Activated CD8-positive, alpha-beta memory T cell treated with anti-CD3 and anti-CD28 coated beads for 24 hours (primary cell): ENCODE results near the gene RFXANK.
"Not testable (repeated sequence)": the region's sequence is repeated elsewhere in the genome, so short reads cannot be mapped to it uniquely, and the experiment has no call there.

Experiments used
- DNase-seq: peaks from one replicate; pipeline ENCODE4 v3.0.0-alpha.2; 2020

Gene RFXANK

DNA sequence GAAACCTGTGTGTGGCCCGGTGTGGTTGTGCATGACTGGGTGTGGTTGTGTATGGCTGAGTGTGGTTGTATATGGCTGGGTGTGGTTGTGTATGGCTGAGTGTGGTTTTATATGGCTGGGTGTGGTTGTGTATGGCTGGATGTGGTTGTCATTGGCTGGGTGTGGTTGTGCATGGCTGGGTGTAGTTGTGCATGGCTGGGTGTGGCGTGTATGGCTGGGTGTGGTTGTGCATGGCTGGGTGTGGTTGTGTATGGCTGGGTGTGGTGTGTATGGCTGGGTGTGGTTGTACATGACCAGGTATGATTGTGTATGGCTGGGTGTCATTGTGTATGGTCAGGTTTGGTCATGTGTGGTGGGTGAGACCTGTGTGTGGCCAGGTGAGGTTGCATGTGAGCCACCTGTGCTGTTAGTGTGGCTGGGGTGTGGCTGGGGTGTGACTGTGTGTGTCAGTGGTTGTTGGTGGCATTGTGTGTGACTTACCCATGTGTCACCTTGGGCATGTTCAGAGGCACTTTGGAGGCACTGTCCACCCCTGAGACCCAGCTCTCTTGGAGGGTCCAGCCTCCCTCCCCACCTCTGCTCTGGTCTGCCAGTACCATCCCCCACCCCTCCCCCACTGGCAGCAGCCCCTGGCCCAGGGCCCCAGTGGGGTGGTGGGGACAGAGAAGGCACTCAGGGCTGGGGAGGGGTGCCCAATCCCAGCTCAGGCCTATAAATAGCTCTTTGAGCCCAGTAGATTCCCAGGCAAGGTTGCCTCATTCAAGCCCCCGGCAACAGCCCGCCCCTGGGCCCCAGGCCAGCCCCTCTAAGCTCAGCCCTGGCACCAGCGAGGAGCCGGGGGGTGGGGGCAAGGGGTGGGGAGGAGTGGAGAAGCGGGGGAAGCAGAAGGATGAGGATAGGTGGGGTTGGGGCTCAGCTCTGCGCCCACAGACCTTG lies 15.8 kb downstream of the RFXANK start:
- no peak for DNase-seq

DNA sequence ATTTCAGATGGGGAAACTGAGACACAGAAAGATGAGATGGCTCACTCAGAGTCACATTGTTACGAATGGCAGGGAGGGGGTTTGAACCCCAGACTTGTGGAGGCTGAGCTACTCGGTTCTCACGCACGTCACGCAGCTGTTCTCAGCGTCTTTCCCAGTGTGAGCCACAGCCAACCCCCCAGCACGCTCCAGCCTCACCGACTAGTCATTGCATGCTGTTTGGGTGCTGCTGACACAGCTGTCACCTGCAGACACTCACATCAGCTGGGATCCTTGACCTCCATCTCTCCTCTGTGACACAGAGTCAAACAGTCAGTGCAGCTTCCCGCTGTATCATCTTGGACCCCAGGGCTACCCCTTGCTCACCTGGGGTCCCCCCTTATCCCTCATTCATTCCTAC lies 17.3 kb downstream of the RFXANK start:
- DNase-seq = no peak

DNA sequence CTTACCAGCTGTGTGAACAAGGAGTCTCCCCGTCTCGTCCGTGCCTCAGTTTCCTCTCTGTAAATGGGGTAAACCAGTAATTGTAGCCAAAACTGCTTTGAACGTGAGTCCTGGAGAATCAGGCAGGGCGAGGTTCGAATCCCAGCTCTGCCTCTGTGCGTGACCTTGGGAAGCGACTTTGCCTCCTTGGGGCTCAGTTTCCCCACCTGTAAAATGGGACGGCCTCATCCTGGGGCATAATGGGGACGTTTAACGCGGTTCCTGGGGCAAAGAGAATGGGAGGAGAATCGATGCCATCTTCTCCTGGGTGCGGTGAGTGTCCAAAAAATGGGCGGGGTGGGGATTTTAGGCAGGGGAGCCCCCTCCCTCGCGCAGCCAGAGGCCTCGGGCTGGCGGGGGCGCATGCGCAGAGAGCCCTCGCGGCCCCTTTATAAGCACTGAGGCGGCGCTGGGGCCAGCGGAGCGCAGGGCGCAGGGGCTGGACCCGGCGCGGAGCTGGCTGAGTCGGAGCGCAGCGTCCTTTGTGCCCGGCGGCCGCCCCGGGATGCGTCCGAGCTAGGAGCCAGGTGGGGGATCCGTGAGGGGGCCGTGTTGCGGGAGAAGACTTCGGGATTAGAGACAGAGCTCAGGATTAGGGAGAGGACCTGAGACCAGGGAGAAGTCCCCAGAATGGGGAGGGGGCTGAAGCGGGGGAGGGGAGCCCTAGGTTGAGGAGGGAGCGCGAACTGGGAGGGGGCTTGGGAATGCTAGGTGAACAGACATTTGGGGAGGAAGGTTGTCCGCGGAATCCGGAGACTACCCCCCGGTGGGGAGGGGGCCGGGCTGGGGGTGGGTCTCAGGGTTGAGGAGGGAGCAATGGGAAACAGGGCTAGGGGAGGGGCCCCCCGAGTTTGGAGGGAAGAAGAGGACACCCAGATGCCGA lies 19.7 kb downstream of the RFXANK start, which contains the start of gene NCAN:
TSS of gene NCAN (plus strand) at position 460 of the 922 bp plus-strand sequence. CDS start 4,996 bp downstream, outside the sequence.
- no peak for DNase-seq

DNA sequence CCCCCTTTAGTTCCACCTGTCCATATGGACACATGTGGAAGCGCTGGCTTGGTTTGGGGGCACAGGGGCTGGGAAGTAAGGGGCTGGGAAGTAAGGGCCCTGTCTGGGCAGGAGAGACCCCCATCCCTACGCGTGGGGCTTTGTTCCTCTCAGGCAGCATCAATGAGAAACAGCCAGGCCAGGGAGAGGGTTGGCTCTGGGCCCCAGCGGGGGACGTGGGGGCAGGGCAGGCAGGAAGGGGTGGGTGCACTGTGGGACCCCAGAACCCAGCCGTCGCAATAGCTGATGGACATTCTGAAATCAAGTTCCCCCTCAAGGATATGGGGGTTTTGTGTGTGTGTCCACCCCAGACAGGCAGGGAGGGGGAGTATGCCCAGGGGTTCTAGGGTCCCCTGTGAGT lies 20.9 kb downstream of the RFXANK start:
- DNase-seq = no peak

DNA sequence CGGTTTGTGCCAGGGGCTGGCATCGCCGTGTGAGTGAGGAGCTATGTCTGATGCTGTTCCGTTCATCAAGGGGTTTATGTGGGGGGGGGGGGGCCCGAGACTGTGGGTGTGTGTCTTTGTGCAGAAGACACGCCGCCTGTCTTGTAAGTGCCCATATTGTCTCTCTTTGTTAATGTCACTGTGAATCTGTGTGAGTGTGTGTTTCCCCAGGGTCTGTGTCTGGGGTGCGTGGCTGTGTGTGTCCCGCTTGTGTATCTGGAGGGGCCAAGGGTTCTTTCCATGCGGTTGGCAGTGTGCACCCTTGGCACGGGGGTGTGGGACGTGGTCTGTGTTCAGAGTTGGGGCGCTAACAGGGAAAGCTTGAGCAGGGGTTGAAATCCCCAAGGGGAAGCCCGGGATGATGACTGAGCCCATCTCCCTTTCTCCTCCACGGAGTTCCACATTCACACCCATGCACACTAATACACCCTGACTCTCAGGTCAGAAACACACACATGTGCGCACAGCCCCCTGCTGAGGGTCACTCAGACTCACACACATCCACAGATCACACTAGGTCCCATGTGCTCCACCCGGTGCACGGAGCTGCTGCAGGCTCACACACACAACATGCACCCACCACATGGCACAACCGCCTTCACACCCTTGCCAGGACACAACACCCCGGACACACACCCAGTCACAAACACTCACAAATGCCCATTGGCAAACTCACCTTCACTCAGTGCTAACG lies 21.5 kb downstream of the RFXANK start:
- DNase-seq = no peak

DNA sequence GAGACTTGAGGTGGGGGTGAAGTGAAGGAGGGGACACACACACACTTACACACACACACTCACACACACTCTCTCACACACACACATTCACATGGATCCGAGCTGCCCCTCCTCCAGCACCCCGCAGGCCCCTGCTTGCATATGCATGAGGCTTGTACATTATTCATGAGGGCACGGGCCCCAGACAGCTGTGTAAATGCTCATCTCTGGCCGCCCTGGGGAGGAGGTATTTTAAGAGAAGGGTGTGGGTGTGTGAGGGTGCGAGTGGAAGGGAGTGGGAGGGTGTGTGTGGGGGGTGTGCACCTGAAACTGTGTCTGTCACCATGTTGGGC lies 22.1 kb downstream of the RFXANK start:
- no peak for DNase-seq

DNA sequence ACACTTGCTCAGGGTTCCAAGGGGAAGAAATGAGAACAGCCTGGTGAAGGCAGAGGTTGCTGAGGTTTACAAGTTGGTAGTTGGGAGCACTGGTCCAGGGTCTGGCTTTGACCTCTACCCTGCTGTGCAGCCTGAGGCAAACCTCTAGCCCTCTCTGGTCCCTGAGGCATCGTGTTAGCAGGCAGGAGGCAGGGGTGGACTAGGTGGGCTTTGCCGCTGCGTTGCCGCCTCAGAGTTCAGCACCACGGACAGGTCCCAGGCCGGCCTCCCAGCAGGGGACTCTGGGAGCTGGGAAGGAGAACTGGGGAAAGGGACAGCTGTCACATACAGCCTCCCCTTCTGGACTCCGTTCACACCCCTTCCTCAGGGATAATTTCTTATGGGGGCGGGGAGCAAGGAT lies 22.8 kb downstream of the RFXANK start:
- no peak for DNase-seq

DNA sequence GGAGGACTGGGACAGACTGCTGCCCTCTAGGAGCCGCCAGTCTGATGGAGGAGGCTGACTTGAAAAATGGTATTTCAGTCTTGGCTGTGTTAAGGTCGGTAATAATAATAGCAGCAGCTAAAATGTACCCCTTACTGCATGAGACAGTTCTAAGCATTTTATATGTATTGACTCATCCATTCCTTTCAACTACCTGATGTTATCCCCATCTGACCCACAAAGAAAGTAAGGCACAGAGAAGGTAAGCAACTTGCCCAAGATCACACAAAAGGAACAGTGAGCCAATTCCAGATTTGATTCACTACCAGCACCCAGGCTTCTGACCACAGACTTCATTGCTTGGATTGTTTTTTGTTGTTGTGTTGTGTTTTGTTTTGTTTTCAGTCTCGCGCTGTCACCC lies 23.7 kb downstream of the RFXANK start:
- DNase-seq = no peak

DNA sequence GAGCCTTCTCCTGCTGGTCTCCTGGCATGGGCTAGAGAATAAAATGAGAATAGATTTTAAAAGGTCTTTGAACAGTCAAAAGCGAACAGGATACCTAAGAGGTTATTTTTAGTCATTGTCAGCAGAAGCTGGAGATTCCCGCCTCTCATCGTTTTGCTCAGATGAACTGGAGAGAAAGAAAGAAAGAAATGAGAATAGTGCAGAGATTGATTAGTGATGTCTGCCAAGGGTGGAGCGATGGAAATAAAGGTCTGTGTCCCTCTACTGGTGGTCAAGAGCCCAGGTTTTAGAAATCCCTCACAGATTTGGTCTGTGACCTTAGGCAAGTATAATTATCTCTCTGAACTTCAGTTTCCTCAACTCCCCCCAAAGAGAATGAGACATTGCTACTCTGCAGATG lies 25.0 kb downstream of the RFXANK start:
- no peak for DNase-seq

DNA sequence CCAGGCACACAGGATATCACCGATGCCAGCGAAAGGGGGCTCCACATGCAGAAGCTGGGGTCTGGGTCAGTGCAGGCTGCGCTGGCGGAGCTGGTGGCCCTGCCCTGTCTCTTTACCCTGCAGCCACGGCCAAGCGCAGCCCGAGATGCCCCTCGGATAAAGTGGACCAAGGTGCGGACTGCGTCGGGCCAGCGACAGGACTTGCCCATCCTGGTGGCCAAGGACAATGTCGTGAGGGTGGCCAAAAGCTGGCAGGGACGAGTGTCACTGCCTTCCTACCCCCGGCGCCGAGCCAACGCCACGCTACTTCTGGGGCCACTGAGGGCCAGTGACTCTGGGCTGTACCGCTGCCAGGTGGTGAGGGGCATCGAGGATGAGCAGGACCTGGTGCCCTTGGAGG lies 26.9 kb downstream of the RFXANK start:
- DNase-seq = no peak

DNA sequence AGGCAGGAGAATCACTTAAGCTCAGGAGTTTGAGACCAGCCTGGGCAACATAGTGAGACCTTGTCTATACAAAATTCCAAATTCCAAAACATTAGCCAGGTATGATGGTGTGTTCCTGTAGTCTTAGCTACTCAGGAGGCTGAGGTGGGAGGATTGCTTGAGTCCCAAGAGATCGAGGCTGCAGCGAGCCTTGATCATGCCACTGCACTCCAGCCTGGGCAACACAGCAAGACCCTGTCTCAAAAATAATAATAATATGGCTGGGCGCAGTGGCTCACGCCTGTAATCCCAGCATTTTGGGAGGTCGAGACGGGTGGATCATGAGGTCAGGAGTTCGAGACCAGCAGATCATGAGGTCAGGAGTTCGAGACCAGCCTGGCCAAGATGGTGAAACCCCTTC lies 28.9 kb downstream of the RFXANK start:
- not testable (repeated sequence) for DNase-seq

DNA sequence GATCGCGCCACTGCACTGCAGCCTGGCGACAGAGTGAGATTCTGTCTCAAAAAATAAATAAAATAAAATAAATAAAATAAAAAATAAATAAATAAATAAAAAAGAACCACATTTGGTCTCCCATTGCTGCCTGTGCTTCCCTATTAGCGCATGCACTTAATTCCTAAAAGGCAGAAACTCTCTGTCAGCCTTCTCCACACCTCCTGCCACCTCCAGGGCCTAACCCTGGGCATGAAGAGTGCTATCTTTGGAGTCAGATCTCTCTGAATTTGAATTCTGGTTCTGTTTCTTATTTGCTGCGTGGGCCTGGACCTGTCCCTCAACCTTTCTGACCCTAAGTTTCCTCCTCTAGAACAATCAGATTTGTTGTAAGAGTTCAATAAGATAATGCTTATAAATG lies 31.0 kb downstream of the RFXANK start:
- DNase-seq = no peak

DNA sequence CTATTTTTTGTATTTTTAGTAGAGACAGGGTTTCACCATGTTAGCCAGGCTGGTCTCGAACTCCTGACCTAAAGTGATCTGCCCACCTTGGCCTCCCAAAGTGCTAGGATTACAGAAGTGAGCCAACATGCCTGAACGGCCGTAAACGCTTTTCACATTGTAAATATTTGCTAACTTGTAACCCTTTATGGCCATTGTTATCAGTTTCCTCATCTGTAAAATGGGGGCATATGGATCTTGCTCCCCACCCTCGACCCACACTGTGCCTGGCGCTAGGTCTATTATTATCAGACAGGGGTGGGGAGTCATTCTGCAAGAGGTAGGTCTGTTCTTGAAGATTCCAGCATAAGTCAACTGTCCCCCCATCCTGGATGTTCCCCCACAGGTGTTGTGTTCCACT lies 31.6 kb downstream of the RFXANK start:
- DNase-seq = no peak

DNA sequence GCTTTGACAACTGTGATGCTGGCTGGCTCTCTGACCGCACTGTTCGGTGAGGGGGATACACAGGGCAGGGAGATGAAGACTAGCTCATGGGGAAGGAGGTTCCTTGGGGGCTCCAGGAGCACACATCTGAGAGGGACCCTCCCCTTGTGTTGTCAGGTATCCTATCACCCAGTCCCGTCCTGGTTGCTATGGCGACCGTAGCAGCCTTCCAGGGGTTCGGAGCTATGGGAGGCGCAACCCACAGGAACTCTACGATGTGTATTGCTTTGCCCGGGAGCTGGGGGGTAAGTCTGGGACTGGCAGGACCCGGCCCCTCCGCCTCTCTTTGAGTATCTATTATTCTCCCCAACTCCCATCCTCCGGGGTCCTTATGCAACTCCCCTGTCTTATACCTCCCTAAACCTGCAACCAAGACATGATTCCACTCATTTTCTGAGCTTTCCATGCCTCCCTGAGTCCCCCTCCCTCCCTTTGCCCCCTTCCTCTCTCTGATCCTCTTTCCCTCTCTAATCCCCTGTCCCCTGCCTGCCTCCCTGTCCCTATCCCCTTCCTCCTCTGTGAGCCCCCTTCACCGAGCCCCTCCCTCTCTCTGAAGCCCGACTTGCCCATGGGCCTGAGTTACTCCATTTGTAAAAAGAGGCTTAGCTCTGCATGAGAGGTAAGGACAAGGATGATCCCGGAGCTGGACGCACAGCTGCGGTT lies 32.2 kb downstream of the RFXANK start:
- DNase-seq = no peak

DNA sequence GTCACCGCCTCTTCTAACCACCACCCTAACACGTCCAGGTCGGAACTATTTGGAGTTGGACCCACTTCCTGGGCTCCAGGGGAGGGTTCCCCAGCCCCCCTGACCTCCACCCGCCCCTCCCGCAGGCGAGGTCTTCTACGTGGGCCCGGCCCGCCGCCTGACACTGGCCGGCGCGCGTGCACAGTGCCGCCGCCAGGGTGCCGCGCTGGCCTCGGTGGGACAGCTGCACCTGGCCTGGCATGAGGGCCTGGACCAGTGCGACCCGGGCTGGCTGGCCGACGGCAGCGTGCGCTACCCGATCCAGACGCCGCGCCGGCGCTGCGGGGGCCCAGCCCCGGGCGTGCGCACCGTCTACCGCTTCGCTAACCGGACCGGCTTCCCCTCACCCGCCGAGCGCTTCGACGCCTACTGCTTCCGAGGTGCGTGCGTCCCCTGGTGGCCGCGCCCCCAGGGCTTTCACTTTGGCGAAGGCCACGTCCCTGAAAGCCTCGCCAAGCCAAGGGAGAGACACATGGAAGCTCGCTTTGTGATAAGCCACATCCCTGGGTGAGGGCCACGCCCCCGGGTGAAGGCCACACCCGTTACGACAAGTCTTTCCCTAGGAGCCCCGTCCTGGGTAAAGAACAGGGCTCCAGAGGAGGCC lies 32.9 kb downstream of the RFXANK start:
- DNase-seq = peak; percentile 88

DNA sequence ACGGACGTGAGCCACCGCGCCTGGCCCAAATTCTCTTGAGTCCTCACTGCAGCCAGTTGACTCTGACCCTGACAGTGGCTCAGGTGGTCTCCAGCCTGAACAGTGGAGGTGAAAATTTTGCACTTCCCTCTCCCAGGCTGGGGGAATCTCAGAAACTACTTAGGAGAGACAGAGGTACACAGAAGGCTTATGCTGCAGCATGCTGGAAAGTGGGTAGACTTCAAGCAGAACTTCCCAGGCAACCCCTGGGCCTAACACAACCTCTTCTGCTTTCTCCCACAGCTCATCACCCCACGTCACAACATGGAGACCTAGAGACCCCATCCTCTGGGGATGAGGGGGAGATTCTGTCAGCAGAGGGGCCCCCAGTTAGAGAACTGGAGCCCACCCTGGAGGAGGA lies 34.1 kb downstream of the RFXANK start:
- no peak for DNase-seq

DNA sequence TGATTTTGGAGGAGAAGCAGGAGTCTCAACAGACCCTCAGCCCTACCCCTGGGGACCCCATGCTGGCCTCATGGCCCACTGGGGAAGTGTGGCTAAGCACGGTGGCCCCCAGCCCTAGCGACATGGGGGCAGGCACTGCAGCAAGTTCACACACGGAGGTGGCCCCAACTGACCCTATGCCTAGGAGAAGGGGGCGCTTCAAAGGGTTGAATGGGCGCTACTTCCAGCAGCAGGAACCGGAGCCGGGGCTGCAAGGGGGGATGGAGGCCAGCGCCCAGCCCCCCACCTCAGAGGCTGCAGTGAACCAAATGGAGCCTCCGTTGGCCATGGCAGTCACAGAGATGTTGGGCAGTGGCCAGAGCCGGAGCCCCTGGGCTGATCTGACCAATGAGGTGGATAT lies 34.6 kb downstream of the RFXANK start:
- DNase-seq = no peak

DNA sequence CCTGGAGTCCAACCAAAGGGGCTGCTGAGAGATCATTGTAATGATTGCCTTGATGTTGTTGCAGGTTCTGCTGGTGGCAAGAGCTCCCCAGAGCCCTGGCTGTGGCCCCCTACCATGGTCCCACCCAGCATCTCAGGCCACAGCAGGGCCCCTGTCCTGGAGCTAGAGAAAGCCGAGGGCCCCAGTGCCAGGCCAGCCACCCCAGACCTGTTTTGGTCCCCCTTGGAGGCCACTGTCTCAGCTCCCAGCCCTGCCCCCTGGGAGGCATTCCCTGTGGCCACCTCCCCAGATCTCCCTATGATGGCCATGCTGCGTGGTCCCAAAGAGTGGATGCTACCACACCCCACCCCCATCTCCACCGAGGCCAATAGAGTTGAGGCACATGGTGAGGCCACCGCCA lies 35.2 kb downstream of the RFXANK start:
- no peak for DNase-seq

DNA sequence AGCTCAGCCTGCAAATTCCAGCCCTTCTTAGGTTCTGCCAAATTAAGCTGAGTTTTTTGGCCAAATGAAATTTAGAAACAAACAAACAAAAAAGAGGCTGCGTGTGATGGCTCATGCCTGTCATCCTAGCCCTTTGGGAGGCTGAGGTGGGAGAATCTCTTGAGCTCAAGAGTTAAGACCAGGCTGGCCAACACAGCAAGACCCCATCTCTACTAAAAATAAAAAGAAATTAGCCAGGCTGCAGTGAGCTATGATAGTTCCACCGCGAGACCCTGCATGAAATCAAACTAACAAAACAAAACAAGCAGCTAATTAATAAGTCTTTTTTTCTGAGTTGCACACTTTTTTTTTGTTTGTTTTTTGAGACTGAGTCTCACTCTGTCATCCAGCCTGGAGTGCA lies 37.6 kb downstream of the RFXANK start:
- no peak for DNase-seq

DNA sequence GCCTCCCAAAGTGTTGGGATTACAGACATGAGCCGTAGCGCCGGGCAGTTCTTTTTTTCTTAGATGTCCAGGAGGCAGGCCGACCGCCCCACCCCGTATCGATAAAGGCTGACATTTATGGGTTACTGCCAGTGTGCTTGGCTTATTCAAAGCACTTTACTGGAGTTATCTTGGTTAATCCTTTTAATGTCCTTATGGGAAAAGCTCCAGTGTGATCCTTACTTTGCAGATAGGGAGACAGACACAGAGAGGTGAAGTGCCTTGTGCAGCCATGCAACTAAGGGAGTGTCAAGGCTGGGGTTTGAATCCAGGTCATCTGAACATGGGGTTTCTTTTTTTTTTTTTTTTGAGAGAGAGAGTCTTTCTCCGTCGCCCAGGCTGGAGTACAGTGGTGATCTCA lies 38.9 kb downstream of the RFXANK start:
- DNase-seq = no peak

DNA sequence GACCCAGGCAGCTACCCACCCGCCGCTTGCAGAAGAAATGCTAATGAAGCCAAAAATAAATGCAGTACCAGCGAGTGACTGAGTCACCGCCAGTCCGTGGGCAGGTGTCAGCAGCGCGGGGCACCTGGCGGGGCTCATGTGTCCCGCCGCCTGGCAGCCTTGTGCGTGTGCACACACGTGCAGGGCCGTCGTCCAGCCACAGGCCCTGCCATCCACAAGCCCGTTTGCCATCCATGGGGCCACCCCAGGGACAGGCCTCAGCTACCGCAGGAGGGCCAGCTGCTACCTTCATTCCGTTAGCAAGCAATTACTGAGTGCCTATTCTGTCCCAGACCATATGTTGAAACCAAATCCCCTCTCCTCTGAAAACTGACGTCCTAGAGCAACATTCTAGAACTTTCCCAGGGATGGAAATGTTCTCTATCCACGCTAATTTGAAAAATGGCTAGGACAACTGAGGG lies 40.2 kb downstream of the RFXANK start:
- DNase-seq = no peak
